GM12892 (cell line): Measurements from ENCODE around the gene GMIP.

Source experiments
- POLR2A ChIP-seq: IDR thresholded peaks from 2 replicates; pipeline ENCODE4 v1.6.1; 2011; ENCODE audit warnings: low read depth, low read length, control low read depth
- POLR2AphosphoS5 ChIP-seq: IDR thresholded peaks from 2 replicates; pipeline ENCODE4 v1.6.1; 2011; ENCODE audit warnings: low read depth, low read length, control low read depth
- TAF1 ChIP-seq: IDR thresholded peaks from 2 replicates; pipeline ENCODE4 v1.6.1; 2011; ENCODE audit warnings: low read depth, mild to moderate bottlenecking, control low read depth, low read length, borderline replicate concordance

DNA sequence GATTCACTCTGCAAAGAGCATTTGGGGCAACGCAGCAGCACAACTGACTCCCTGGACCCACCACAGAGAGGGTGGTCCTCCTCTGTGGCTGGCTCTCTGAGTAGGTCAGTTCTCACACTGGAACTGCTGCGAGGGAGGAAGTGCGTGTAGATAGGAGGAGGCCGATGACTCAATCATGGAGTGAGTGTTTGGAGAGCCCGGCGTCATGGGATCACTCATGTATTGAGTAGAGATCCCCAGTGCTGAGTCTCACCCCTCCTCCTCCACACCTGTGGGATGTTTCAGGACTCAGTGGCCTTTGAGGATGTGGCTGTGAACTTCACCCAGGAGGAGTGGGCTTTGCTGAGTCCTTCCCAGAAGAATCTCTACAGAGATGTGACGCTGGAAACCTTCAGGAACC is 34.1 kb upstream of the GMIP start:
- TF ChIP-seq POLR2A: no peak
- no peak for TF ChIP-seq TAF1
- TF ChIP-seq POLR2AphosphoS5: no peak
